ENCODE results near the gene METTL27. TPM values are rescaled to one million over a fixed set of nuclear protein-coding genes. Genes with fewer than 3 reads are reported as not detected.
"Not testable (repeated sequence)": the region's sequence is repeated elsewhere in the genome, so short reads cannot be mapped to it uniquely, and the experiment has no call there.

METTL27 gene
- total RNA-seq, 1 donor from 2014 or later, result 0.99 TPM

GRCh38 chr7:73821597-73822285 is 20.6 kb downstream of the METTL27 start:
- not testable (repeated sequence) for DNase-seq (ENCODE audit: low read depth in 2 of 2)

DNA sequence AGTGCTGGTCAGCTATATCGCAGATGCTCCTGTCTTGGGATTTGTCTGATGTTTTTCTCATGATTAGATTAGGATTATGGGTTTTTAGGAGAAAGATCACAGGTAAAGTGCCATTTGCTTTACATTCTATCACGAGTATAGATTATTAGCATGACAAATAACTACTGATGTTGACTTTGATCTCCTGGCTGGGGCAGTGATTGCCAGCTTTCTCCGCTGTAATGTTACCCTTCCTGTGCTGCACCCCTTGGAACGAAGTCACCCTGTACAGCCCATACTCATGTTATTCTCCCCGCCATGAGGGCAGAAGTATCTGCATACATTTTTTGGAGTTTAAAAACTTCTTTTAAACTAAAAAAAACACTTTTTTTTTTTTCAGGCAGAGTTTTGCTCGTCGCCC is 22.3 kb downstream of the METTL27 start:
- no peak for DNase-seq (ENCODE audit: low read depth in 2 of 2)

DNA sequence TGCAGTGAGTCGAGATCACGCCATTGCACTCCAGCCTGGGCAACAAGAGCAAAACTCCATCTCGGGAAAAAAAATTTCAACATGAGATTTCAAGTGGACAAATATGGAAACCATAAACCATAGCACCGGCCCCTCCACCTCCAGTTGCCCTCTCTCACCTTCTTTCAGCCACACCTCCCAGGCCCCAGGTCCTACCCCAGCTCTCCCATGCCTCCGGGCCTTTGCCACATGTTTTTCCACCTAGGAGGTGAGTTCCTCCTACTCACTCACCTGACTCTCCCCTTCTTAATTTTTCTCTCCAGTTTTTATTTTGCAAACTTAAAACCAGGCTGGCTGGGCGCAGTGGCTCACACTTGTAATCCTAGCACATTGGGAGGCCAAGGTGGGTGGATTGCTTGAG is 25.2 kb downstream of the METTL27 start:
- no peak for DNase-seq (ENCODE audit: low read depth in 2 of 2)

GRCh38 chr7:73815436-73815835 is 26.9 kb downstream of the METTL27 start:
- no peak for DNase-seq (ENCODE audit: low read depth in 2 of 2)

- DNase-seq (ENCODE audit: low read depth in 2 of 2), result no peak
These were observed 29.3 kb downstream of the METTL27 start for GRCh38 chr7:73812996-73813395.

DNA sequence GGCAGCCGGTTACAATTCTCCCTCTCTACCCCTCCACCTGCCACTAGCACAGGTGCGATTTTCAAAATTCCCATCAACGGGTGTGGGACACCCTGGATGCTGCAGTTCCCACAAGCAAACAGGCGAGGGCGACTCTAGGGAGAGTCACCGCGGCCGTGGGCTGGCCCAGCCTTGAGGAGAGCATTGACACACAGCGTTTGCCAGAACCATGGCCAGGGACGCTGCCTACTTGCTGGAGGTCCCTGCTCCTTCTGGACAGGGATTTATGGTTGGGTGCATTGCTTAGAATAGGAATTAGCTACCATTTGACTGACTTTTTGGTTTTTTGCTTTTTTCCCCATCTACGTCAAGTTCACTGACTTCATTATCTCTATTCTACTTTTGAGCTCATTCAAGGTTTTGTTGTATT is 30.6 kb downstream of the METTL27 start:
- DNase-seq (ENCODE audit: low read depth in 2 of 2), result peak; percentile 65 to 67

DNA sequence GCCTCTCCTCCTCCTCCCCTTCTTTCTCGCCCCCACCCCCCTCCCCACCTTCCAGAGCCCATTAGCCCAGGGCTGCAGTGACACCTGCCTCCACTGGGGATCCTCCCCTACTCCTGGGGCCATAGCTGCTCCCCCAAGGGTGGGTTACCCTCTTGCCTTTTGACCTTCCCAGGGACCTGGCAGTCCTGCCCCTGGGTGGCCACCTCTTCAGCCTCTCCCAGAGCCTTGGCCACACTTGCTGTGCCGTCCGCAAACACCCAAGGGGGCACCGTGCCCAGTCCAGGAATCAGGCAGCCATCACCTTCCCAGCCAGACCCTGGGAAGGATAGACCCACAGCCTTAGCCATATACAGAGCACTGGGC is 31.3 kb downstream of the METTL27 start:
- no peak for DNase-seq (ENCODE audit: low read depth in 2 of 2)

DNA sequence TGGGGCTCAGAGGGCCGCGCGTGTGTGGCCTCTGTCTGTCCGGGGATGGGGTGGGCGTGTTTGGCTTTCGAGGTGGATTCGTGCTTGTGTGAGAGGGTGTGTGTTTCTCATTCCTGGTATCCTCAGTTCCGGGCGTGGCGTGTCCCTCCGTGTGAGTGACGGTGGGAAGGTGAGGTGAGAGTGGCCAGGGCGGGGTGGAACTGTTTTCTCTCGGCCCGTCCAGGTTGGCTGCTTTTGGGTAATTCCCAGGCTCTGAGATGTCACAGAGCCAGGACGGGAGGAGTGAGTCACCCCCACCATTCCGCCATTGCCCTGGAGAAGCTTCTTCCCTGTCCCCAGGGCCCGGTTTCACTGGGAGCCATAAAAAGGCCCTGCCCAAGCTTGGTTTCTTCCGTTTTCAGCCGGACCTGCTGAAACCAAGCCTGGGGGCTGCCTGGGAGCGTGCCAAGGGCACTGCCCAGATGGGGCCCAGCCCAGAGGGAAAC is 32.8 kb downstream of the METTL27 start:
- no peak for DNase-seq (ENCODE audit: low read depth in 2 of 2)

DNA sequence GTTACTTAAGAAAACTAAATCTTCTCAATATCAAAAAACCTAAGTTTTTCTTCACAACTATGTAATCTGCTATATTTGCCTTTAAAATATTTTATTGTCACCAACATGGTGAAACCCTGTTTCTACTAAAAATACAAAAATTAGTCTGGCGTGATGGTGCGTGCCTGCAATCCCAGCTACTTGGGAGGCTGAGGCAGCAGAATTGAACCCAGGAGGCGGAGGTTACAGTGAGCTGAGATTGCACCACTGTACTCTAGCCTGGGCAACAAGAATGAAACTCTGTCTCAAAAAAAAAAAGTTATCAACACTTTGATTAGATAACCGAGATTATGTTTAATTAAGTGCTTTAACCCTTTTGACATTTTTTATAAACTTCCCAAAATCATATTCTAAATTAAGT is 39.9 kb downstream of the METTL27 start:
- no peak for DNase-seq (ENCODE audit: low read depth in 2 of 2)

DNA sequence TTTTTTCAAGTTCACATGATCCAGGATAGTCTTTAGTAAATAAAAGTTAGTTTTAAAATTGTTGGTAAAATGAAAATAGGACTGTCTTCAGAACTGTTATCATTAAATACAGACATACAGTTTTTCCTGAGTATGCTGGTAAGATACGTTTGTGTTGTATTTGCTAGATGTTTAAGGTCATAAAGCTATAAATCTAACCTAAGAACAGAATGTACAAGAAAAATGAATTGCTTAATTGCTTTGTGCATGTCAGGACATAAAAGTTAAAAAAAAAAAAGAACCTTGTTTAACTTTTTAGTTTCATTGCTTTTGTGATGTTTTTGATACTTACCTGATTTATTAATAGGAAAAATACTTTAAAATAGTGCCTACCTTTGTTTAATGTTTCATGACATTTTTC is 40.7 kb downstream of the METTL27 start:
- DNase-seq (ENCODE audit: low read depth in 2 of 2), result no peak

DNA sequence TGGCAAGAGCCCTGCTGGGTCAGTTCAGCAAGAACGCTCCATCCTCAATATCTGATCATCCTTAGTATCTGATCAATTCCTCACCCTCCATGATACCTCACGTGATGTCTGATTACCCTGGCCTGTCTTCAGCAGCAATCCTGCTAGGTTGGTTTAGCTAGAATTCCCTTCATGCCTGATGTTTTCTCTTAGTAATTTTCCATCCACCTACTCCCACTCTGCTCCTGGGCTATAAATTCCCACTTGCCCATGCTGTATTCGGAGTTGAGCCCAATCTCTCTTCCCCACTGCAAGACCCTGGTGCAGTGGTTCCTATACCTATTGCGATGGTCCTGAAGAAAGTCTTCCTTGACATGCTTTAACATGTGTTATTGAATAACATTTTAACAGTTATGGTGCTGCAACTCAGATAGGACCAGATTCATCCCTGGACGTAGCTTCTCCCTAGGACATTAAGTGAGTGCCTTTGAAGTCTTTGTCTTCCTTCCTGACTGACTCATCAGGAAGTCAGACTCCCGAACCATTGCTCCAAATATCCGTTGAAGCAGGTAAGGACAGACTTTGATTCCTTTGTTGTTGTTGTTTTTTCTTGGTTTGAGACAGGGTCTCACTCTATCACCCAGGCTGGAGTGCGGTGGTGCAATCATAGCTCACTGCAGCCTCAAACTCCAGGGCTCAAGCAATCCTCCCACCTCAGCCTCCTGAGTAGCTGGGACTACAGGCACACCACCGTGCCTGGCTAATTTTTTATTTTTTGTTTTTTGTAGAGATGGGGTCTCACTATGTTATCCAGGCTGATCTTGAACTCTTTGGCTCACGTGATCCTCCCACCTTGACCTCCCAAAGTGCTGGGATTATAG is 42.8 kb downstream of the METTL27 start:
- DNase-seq (ENCODE audit: low read depth in 2 of 2), result peak; percentile 18 to 29

DNA sequence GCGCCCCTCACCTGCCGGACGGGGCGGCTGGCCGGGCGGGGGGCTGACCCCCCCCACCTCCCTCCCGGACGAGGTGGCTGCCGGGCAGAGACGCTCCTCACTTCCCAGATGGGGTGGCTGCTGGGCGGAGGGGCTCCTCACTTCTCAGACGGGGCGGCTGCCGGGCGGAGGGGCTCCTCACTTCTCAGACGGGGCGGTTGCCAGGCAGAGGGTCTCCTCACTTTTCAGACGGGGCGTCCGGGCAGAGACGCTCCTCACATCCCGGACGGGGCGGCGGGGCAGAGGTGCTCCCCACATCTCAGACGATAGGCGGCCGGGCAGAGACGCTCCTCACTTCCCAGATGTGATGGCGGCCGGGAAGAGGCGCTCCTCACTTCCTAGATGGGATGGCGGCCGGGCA is 45.1 kb downstream of the METTL27 start:
- not testable (repeated sequence) for DNase-seq (ENCODE audit: low read depth in 2 of 2)

GRCh38 chr7:73796656-73797055 is 45.7 kb downstream of the METTL27 start:
- DNase-seq (ENCODE audit: low read depth in 2 of 2), result not testable (repeated sequence)

- not testable (repeated sequence) for DNase-seq (ENCODE audit: low read depth in 2 of 2)
These were observed 47.1 kb downstream of the METTL27 start for GRCh38 chr7:73795188-73795587.

GRCh38 chr7:73791170-73791690 is 51.1 kb downstream of the METTL27 start:
- DNase-seq (ENCODE audit: low read depth in 2 of 2), result not testable (repeated sequence)

- no peak for DNase-seq (ENCODE audit: low read depth in 2 of 2)
These were observed 53.3 kb downstream of the METTL27 start for GRCh38 chr7:73789051-73789450.

- not testable (repeated sequence) for DNase-seq (ENCODE audit: low read depth in 2 of 2)
These were observed 54.6 kb downstream of the METTL27 start for GRCh38 chr7:73787786-73788048.

DNA sequence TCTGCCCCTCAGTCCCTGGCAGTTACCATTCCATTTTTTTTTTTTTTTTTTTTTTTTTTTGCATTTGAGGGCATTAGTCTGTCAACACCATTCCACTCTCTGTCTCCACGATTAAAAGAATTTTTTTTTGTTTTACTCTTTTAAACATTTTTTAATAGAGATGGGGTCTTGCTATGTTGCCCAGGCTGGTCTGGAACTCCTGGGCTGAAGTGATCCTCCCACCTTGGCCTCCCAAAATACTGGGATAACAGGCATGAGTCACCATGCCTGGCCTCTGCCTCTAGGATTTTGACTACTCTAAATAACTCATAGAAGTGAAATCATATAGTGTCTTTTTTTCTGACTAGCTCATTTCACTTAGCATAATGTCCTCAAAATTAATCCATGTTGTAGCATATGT is 55.7 kb downstream of the METTL27 start:
- DNase-seq (ENCODE audit: low read depth in 2 of 2), result no peak

Other genes with a start within 250 kb of the METTL27 start
- gene MLXIPL, start 218.0 kb downstream of the METTL27 start, total RNA-seq, result not detected in 2 replicates
- 2.6 and 2.8 TPM in 2 replicates for gene VPS37D, start 174.7 kb downstream of the METTL27 start, total RNA-seq
- gene DNAJC30, start 159.1 kb downstream of the METTL27 start, total RNA-seq, result 1.7 and 2.4 TPM in 2 replicates
- gene BUD23, start 158.9 kb downstream of the METTL27 start, total RNA-seq, result 30.6 and 31.2 TPM in 2 replicates
- 4.0 and 7.2 TPM in 2 replicates for gene STX1A, start 122.8 kb downstream of the METTL27 start, total RNA-seq
- 5.2 and 7.2 TPM in 2 replicates for gene ABHD11, start 103.7 kb downstream of the METTL27 start, total RNA-seq
- 0.44 and 0.60 TPM in 2 replicates for gene CLDN3, start 72.2 kb downstream of the METTL27 start, total RNA-seq
- under 0.01 TPM in 1 of 2 replicates, not detected in the other for gene CLDN4, start 11.5 kb downstream of the METTL27 start, total RNA-seq
- not detected in 2 replicates for gene TMEM270, start 18.6 kb upstream of the METTL27 start, total RNA-seq
- gene ELN, start 185.7 kb upstream of the METTL27 start, total RNA-seq, result 4.6 and 15.5 TPM in 2 replicates
- gene LIMK1, start 241.3 kb upstream of the METTL27 start, total RNA-seq, result 12.9 and 13.7 TPM in 2 replicates